Vagina (tissue), 2 donors: ENCODE data around the gene UTS2.

Source experiments
- POLR2A ChIP-seq, 2 donors: fragments of 450-650 bp; IDR thresholded peaks; one replicate each; pipeline ENCODE4 v1.6.1; 2017; ENCODE audit warnings: antibody characterized with exemption in 2 of 2, mild to moderate bottlenecking in 2 of 2, moderate library complexity in 2 of 2
- TF ChIP-seq, protein P1 (sequence below), 3 experiments: fragments of 450-650 bp in 2 of 3; fragments of 200-600 bp in 1 of 3; sonication (generic) in 1 of 3; IDR thresholded peaks; one replicate each; pipeline ENCODE4 v1.5.1; 2017 to 2019; ENCODE audit warnings: antibody characterized with exemption in 3 of 3, mild to moderate bottlenecking in 2 of 3, moderate library complexity in 2 of 3

DNA sequence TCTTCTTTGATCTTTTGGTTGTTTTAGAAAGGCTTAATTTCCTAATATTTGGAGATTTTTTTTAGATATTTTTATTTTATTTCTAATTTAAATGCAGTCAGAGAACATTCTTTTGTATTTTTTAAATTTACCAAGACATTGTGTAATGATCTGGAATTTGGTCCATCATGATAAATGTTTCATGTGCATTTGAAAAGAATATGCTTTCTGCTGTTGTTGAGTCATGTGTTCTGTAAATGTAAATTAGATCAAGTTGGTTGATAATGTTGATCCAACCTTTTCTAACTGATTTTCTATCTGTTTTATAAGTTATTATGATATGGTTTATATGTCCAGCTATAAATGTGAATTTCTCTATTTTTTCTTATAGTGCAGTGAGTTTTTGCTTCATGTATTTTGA is 19.8 kb downstream of the UTS2 start:
- TF ChIP-seq POLR2A (IDR thresholded peaks at IDR 0.05): no peak
- TF ChIP-seq, protein P1, sequence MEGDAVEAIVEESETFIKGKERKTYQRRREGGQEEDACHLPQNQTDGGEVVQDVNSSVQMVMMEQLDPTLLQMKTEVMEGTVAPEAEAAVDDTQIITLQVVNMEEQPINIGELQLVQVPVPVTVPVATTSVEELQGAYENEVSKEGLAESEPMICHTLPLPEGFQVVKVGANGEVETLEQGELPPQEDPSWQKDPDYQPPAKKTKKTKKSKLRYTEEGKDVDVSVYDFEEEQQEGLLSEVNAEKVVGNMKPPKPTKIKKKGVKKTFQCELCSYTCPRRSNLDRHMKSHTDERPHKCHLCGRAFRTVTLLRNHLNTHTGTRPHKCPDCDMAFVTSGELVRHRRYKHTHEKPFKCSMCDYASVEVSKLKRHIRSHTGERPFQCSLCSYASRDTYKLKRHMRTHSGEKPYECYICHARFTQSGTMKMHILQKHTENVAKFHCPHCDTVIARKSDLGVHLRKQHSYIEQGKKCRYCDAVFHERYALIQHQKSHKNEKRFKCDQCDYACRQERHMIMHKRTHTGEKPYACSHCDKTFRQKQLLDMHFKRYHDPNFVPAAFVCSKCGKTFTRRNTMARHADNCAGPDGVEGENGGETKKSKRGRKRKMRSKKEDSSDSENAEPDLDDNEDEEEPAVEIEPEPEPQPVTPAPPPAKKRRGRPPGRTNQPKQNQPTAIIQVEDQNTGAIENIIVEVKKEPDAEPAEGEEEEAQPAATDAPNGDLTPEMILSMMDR (IDR thresholded peaks at IDR 0.05): no peak
